AG04450 (cell line): ENCODE measurements around the gene SREBF2. TPM values are rescaled to one million over a fixed set of nuclear protein-coding genes. Genes with fewer than 3 reads are reported as not detected.

Experiments
- CTCF ChIA-PET: fragments of 300-600, 350-600 bp; formaldehyde crosslinking; extraction: SDS; loops from one replicate; lab custom pipeline; 2022; ENCODE audit warnings: antibody characterized with exemption, inconsistent platforms; lab: Charles Lee
- POLR2A ChIA-PET: fragments of 350-600 bp; formaldehyde crosslinking; extraction: SDS; loops from one replicate; lab custom pipeline; 2021; ENCODE audit warnings: antibody characterized with exemption, inconsistent platforms; lab: Yijun Ruan, JAX
- DNase-seq: peaks from one replicate; pipeline ENCODE4 v3.0.0-alpha.2; 2011; ENCODE audit warnings: low read depth, low spot score
- H3K27ac ChIP-seq: one replicate; pipeline ENCODE4 v1.5.1; 2012; ENCODE audit warnings: low read depth, low read length, control low read depth
- H3K27me3 ChIP-seq: one replicate; pipeline ENCODE4 v1.6.0; 2012; ENCODE audit warnings: low read length; ENCODE audit not compliant: control insufficient read depth, insufficient read depth
- H3K4me3 ChIP-seq: 2 replicates; pipeline ENCODE4 v1.5.1; 2011; ENCODE audit warnings: mild to moderate bottlenecking, low read depth, low read length, control low read depth
- H3K9me3 ChIP-seq: 2 replicates; pipeline ENCODE4 v1.5.1; 2012; ENCODE audit warnings: low read length; ENCODE audit not compliant: control insufficient read depth, insufficient read depth
- CTCF ChIP-seq: IDR thresholded peaks from 2 replicates; pipeline ENCODE4 v1.5.1; 2011; ENCODE audit warnings: low read depth, low read length, control low read depth, inconsistent platforms
- polyA plus RNA-seq: library from polyadenylated mRNA; depleted of rRNA; stranded (reverse); fragments of >200 nt; gene quantifications from 2 replicates; pipeline ENCODE4 v1.2.3, GENCODE V29; 2011

SREBF2 gene
- polyA plus RNA-seq, 1 experiment: 31.7 TPM

GRCh38 chr22:41899992-41900651 is 67.2 kb downstream of the SREBF2 start:
- POLR2A ChIA-PET: no interaction called here
- CTCF ChIA-PET: no interaction called here
- DNase-seq: no peak
- Histone ChIP-seq H3K27ac (no peak overlapping the region), H3K27me3 (no peaks in the 10 kb centered on the region), H3K9me3 (no peaks in the 10 kb centered on the region; the same call in 1 of the 2 replicates), H3K4me3 (no peak overlapping the region)
- no peak for TF ChIP-seq CTCF

GRCh38 chr22:41900652-41901312 is 67.9 kb downstream of the SREBF2 start:
- TF ChIP-seq CTCF: no peak
- ChIA-PET POLR2A (no interaction called here), CTCF (no interaction called here)
- Histone ChIP-seq H3K4me3 (no peak overlapping the region), H3K27ac (no peak overlapping the region), H3K9me3 (no peaks in the 10 kb centered on the region; the same call in 1 of the 2 replicates), H3K27me3 (no peaks in the 10 kb centered on the region)
- no peak for DNase-seq

GRCh38 chr22:41902016-41902415 is 69.1 kb downstream of the SREBF2 start:
- no peak overlapping the region for H3K4me3 ChIP-seq
- DNase-seq: no peak
- ChIA-PET POLR2A (no interaction called here), CTCF (no interaction called here)
- H3K9me3 ChIP-seq: no peaks in the 10 kb centered on the region; the same call in 1 of the 2 replicates
- no peaks in the 10 kb centered on the region for H3K27me3 ChIP-seq
- TF ChIP-seq CTCF: no peak
- H3K27ac ChIP-seq: no peak overlapping the region

GRCh38 chr22:41902932-41903421 is 70.1 kb downstream of the SREBF2 start:
- ChIA-PET CTCF (interaction anchor here (1.1 to 1.3 kb wide), 2 partner anchors 157 to 205 kb away, joined by 3 to 5 read pairs; no protein-coding TSS in a partner anchor), POLR2A (no interaction called here)
- DNase-seq: no peak
- no peak overlapping the region for H3K4me3 ChIP-seq
- H3K27me3 ChIP-seq: no peaks in the 10 kb centered on the region
- H3K27ac ChIP-seq: no peak overlapping the region
- TF ChIP-seq CTCF: no peak
- no peaks in the 10 kb centered on the region; the same call in 1 of the 2 replicates for H3K9me3 ChIP-seq
